Neural crest cell (in vitro differentiated cells): Measurements from ENCODE around the gene POLR1C. TPM values are rescaled to one million over a fixed set of nuclear protein-coding genes. Genes with fewer than 3 reads are reported as not detected.

Experiments
- DNase-seq: peaks from one replicate; pipeline ENCODE4 v3.0.0; 2021; ENCODE audit warnings: low read depth, mixed read lengths, low spot score
- H3K27ac Mint-ChIP-seq: one replicate; pipeline ENCODE4 v1.8.0; 2021; ENCODE audit warnings: mild to moderate bottlenecking, mixed read lengths; ENCODE audit not compliant: unreplicated experiment
- H3K27me3 Mint-ChIP-seq: 2 replicates; pipeline ENCODE4 v1.8.0; 2021; ENCODE audit warnings: low read depth, mild to moderate bottlenecking, mixed read lengths
- H3K36me3 Mint-ChIP-seq: 2 replicates; pipeline ENCODE4 v1.8.0; 2021; ENCODE audit warnings: low read depth, mild to moderate bottlenecking, mixed read lengths
- H3K4me1 Mint-ChIP-seq: 2 replicates; pipeline ENCODE4 v1.8.0; 2021; ENCODE audit warnings: mixed read lengths
- H3K4me3 Mint-ChIP-seq: one replicate; pipeline ENCODE4 v1.8.0; 2021; ENCODE audit warnings: mild to moderate bottlenecking, mixed read lengths
- H3K9me3 Mint-ChIP-seq: 2 replicates; pipeline ENCODE4 v1.8.0; 2021; ENCODE audit warnings: mixed read lengths
- total RNA-seq: library from RNA; stranded (reverse); gene quantifications from 2 replicates; pipeline ENCODE4 v1.2.1, GENCODE V29; 2021
- TF ChIP-seq, protein P1 (sequence below): fragments of 200-600 bp; sonication (generic); conservative IDR thresholded peaks from 2 replicates; pipeline ENCODE4 v1.5.0; 2021; ENCODE audit warnings: antibody characterized with exemption, mild to moderate bottlenecking

The POLR1C gene
- total RNA-seq, 1 donor from 2014 or later: 45.8 TPM

DNA sequence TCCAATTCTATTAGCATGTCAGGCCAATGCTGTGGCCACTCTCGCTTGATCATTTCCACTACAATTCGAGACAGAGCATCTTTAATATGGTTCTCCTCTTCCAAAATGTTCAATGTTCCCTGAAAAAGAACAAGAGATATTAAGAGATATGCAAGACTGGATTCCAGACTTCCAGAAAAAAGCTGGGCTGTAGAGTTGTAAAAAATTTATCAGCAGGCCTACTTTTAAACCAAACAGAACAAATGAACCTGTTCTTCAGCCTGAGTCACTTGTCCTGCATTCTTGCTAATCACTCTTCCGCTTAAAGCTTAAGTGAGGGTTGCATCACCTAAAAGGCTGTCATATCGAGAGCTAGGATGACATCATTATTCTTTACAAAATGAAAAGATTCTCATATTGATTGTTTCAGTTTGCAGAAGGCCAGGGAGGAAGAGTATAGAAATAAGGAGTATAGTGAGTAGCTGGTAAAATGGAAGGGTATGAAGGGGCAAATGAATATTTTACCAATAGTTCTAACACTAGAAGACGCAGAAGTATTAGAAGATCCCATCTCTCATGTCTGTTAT is 54.1 kb downstream of the POLR1C start:
- TF ChIP-seq, protein P1, sequence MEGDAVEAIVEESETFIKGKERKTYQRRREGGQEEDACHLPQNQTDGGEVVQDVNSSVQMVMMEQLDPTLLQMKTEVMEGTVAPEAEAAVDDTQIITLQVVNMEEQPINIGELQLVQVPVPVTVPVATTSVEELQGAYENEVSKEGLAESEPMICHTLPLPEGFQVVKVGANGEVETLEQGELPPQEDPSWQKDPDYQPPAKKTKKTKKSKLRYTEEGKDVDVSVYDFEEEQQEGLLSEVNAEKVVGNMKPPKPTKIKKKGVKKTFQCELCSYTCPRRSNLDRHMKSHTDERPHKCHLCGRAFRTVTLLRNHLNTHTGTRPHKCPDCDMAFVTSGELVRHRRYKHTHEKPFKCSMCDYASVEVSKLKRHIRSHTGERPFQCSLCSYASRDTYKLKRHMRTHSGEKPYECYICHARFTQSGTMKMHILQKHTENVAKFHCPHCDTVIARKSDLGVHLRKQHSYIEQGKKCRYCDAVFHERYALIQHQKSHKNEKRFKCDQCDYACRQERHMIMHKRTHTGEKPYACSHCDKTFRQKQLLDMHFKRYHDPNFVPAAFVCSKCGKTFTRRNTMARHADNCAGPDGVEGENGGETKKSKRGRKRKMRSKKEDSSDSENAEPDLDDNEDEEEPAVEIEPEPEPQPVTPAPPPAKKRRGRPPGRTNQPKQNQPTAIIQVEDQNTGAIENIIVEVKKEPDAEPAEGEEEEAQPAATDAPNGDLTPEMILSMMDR: no peak
- Mint-ChIP-seq H3K36me3 (peaks cover 6% of the 10 kb centered on the region), H3K27me3 (no peaks in the 10 kb centered on the region), H3K27ac (no peak overlapping the region), H3K4me1 (peaks cover 12% of the 10 kb centered on the region), H3K9me3 (no peaks in the 10 kb centered on the region), H3K4me3 (peak overlapping the region; percentile 1)
- DNase-seq: no peak

Other genes starting within 250 kb of the POLR1C start
- gene SLC22A7, start 218.8 kb upstream of the POLR1C start, total RNA-seq: 0.37 TPM in 1 of 2 replicates, not detected in the other
- 2.0 and 2.6 TPM in 2 replicates for gene CRIP3, start 208.3 kb upstream of the POLR1C start, total RNA-seq
- gene ZNF318, start 147.4 kb upstream of the POLR1C start, total RNA-seq: 26.2 and 26.6 TPM in 2 replicates
- 34.1 and 35.2 TPM in 2 replicates for gene ABCC10, start 89.5 kb upstream of the POLR1C start, total RNA-seq
- gene DLK2, start 61.5 kb upstream of the POLR1C start, total RNA-seq: 1.5 and 1.6 TPM in 2 replicates
- gene TJAP1, start 39.5 kb upstream of the POLR1C start, total RNA-seq: 47.3 and 52.1 TPM in 2 replicates
- gene LRRC73, start 6.7 kb upstream of the POLR1C start, total RNA-seq: 2.1 and 2.7 TPM in 2 replicates
- gene YIPF3, start 163 bp upstream of the POLR1C start, total RNA-seq: 85.7 and 93.0 TPM in 2 replicates
- 99.6 and 105 TPM in 2 replicates for gene XPO5, start 58.9 kb downstream of the POLR1C start, total RNA-seq
- gene POLH, start 59.1 kb downstream of the POLR1C start, total RNA-seq: 19.1 and 22.2 TPM in 2 replicates
- gene GTPBP2, start 112.2 kb downstream of the POLR1C start, total RNA-seq: 70.0 and 70.6 TPM in 2 replicates
- gene MAD2L1BP, start 118.8 kb downstream of the POLR1C start, total RNA-seq: 43.2 and 43.5 TPM in 2 replicates
- gene RSPH9, start 127.9 kb downstream of the POLR1C start, total RNA-seq: 0.57 and 0.63 TPM in 2 replicates
- gene MRPS18A, start 170.7 kb downstream of the POLR1C start, total RNA-seq: 49.5 and 50.6 TPM in 2 replicates